HG02973 (cell line): ENCODE data around the gene SSBP2.
"Not testable (repeated sequence)": the region's sequence is repeated elsewhere in the genome, so short reads cannot be mapped to it uniquely, and the experiment has no call there.

Experiments used
- ATAC-seq: cut with Tn5 transposase; IDR thresholded peaks from one replicate; pipeline ENCODE4 v1.9.1; 2021; ENCODE audit warnings: moderate library complexity; ENCODE audit not compliant: unreplicated experiment

SSBP2 gene

GRCh38 chr5:81537905-81538547 is 212.9 kb downstream of the SSBP2 start:
- no peak for ATAC-seq

- ATAC-seq = no peak
These were observed 216.5 kb downstream of the SSBP2 start for GRCh38 chr5:81534441-81534840.

- no peak for ATAC-seq
These were observed 217.1 kb downstream of the SSBP2 start for GRCh38 chr5:81533629-81534405.

GRCh38 chr5:81530919-81531318 is 220.0 kb downstream of the SSBP2 start:
- ATAC-seq = no peak

GRCh38 chr5:81525690-81526089 is 225.2 kb downstream of the SSBP2 start:
- ATAC-seq = no peak

- no peak for ATAC-seq
These were observed 226.9 kb downstream of the SSBP2 start for GRCh38 chr5:81524015-81524414.

GRCh38 chr5:81522571-81522970 is 228.3 kb downstream of the SSBP2 start:
- ATAC-seq = no peak

GRCh38 chr5:81520769-81521168 is 230.1 kb downstream of the SSBP2 start:
- no peak for ATAC-seq

- no peak for ATAC-seq
These were observed 231.5 kb downstream of the SSBP2 start for GRCh38 chr5:81519217-81519905.

- no peak for ATAC-seq
These were observed 233.4 kb downstream of the SSBP2 start for GRCh38 chr5:81517462-81517861.

GRCh38 chr5:81516091-81516490 is 234.8 kb downstream of the SSBP2 start:
- ATAC-seq = no peak

- ATAC-seq = no peak
These were observed 236.9 kb downstream of the SSBP2 start for GRCh38 chr5:81513982-81514381.

GRCh38 chr5:81513473-81513872 is 237.4 kb downstream of the SSBP2 start:
- no peak for ATAC-seq

GRCh38 chr5:81506900-81507588 is 243.9 kb downstream of the SSBP2 start:
- ATAC-seq = peak; percentile 99

- ATAC-seq = no peak
These were observed 244.5 kb downstream of the SSBP2 start for GRCh38 chr5:81506378-81506777.

- no peak for ATAC-seq
These were observed 245.2 kb downstream of the SSBP2 start for GRCh38 chr5:81505672-81506071.

- ATAC-seq = not testable (repeated sequence)
These were observed 247.3 kb downstream of the SSBP2 start for GRCh38 chr5:81503602-81504001.

GRCh38 chr5:81495286-81495685 is 255.6 kb downstream of the SSBP2 start:
- no peak for ATAC-seq

- ATAC-seq = no peak
These were observed 262.0 kb downstream of the SSBP2 start for GRCh38 chr5:81488862-81489261.

- ATAC-seq = no peak
These were observed 264.2 kb downstream of the SSBP2 start for GRCh38 chr5:81486711-81487110.

- ATAC-seq = no peak
These were observed 268.3 kb downstream of the SSBP2 start for GRCh38 chr5:81482595-81482994.
